Pancreas (tissue), 10 donors: ENCODE data around the gene VPS4A. TPM values are rescaled to one million over a fixed set of nuclear protein-coding genes. Genes with fewer than 3 reads are reported as not detected.

Source experiments
- ATAC-seq, 4 donors: fragments of 200-7000 bp; cut with Tn5 transposase; one replicate each; pipeline versions ENCODE4 v1.8.0 to v1.9.1; 2020; ENCODE audit warnings: mild to moderate bottlenecking in 4 of 4, moderate library complexity in 4 of 4
- DNase-seq, 6 donors: peaks; one replicate each; pipeline ENCODE4 v3.0.0-alpha.2; 2020
- FAIRE-seq: peaks from 2 replicates; lab custom pipeline; 2012; peaks lifted over from hg19 to GRCh38; lab: Jason Lieb, UNC
- H3K27ac ChIP-seq, 4 donors: fragments of 200-600 bp; sonication (generic); 1 replicate in 3 of 4; 2 replicates in 1 of 4; pipeline versions ENCODE4 v1.5.0 to v1.8.0; 2020
- H3K27me3 ChIP-seq, 4 donors: fragments of 200-600 bp; one replicate each; pipeline ENCODE4 v1.8.0; 2021
- H3K36me3 ChIP-seq, 3 donors: fragments of 200-600 bp; sonication (generic) in 1 of 3; one replicate each; pipeline versions ENCODE4 v1.5.0 to v1.8.0; 2020 to 2021
- H3K4me1 ChIP-seq, 3 donors: fragments of 200-600 bp; one replicate each; pipeline ENCODE4 v1.8.0; 2021
- H3K4me3 ChIP-seq, 4 donors: fragments of 200-600 bp; sonication (generic) in 2 of 4; one replicate each; pipeline versions ENCODE4 v1.5.0 to v1.8.0; 2020 to 2021
- H3K9me3 ChIP-seq, 4 donors: fragments of 200-600 bp; one replicate each; pipeline ENCODE4 v1.8.0; 2021
- WGBS, 2 donors: extraction: QIAGEN DNeasy Blood & Tissue Kit; methylation state at CpG; one replicate each; pipeline ENCODE4 v1.1.7; 2013; 5-methylcytosine and 5-hydroxymethylcytosine counted together
- intact Hi-C, 3 donors: fragments of 100-400 bp; cut with DNase I; formaldehyde crosslinking; loops; one replicate each; pipeline versions ENCODE4 v1.11.1 to v1.14.2; 2022
- polyA plus RNA-seq, 2 donors: library from polyadenylated mRNA; stranded (reverse); fragments of 200-250 nt; gene quantifications; one replicate each; pipeline ENCODE4 v1.2.3, GENCODE V29; 2013
- total RNA-seq, 6 donors: library from RNA; stranded (reverse); fragmentation: NEBNext Ultra II Directional in 4 of 6; extraction: Animal tissue kit (Norgen Biotek cat#: 25700) in 4 of 6; gene quantifications; one replicate each; pipeline versions ENCODE4 v1.2.1 to v1.2.4, GENCODE V29; 2021 to 2023
- TF ChIP-seq, protein P1 (sequence below), 4 donors: fragments of 200-600 bp; sonication (generic) in 3 of 4; IDR thresholded peaks; one replicate each; pipeline versions ENCODE4 v1.5.0 to v1.8.0; 2021; ENCODE audit warnings: antibody characterized with exemption in 4 of 4
- donor health status: healthy with polysubstance abuse.
- donor health status: DM: no; HTN: no; CAD: no; lungs with moderate emphysema.
- donor health status: DM: no; HTN: no; CAD: no.
- donor health status: control.
- donor health status: control.
- donor health status: Bipolar disorder and iron deficiency.
- donor health status: DM: yes; HTN: yes; CAD: no.
- donor health status: DM: no; HTN: no; CAD: no.
- donor health status: DM: no; HTN: no; CAD: no.
- donor health status: DM: yes; HTN: yes; CAD: no.

VPS4A gene
- total and polyA plus RNA-seq, 8 donors, result 15.6 to 34.8 (median 20.5) TPM

DNA sequence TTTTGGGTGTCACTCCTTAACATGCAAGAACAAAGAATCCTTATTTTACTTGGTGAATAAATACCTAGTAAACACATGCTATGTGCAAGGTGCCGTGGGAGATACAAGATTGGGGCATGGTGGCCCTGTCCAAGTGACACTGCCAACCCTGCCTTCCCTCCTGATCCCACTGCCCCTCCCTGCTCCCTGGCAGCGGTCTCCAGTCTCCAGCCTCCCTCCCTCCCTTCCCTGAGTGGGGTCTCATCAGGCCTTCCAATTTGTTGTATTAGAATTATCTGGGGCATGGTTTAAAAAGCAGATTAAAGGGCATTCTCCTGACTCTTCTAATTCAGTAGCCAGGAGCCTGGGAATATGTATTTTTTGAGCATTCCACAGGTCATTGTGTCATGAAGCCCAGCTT lies 52.9 kb downstream of the VPS4A start:
- WGBS, 2 donors, result 78 to 80% methylated on average over 2 of the region's 2 CpGs
- intact Hi-C loops, result no loop called here
- H3K27ac ChIP-seq, result no peak overlapping the region
- H3K4me3 ChIP-seq, result no peak overlapping the region
- FAIRE-seq (no peak), ATAC-seq (no peak), DNase-seq (no peak)
- H3K36me3 ChIP-seq, result peaks cover 0 to 42% (median 24%) of the 10 kb centered on the region in 3 donors
- H3K27me3 ChIP-seq, result no peaks in the 10 kb centered on the region
- H3K4me1 ChIP-seq, result no peaks in the 10 kb centered on the region
- TF ChIP-seq, protein P1, sequence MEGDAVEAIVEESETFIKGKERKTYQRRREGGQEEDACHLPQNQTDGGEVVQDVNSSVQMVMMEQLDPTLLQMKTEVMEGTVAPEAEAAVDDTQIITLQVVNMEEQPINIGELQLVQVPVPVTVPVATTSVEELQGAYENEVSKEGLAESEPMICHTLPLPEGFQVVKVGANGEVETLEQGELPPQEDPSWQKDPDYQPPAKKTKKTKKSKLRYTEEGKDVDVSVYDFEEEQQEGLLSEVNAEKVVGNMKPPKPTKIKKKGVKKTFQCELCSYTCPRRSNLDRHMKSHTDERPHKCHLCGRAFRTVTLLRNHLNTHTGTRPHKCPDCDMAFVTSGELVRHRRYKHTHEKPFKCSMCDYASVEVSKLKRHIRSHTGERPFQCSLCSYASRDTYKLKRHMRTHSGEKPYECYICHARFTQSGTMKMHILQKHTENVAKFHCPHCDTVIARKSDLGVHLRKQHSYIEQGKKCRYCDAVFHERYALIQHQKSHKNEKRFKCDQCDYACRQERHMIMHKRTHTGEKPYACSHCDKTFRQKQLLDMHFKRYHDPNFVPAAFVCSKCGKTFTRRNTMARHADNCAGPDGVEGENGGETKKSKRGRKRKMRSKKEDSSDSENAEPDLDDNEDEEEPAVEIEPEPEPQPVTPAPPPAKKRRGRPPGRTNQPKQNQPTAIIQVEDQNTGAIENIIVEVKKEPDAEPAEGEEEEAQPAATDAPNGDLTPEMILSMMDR (IDR thresholded peaks at IDR 0.05), result no peak
- H3K9me3 ChIP-seq, result no peaks in the 10 kb centered on the region

DNA sequence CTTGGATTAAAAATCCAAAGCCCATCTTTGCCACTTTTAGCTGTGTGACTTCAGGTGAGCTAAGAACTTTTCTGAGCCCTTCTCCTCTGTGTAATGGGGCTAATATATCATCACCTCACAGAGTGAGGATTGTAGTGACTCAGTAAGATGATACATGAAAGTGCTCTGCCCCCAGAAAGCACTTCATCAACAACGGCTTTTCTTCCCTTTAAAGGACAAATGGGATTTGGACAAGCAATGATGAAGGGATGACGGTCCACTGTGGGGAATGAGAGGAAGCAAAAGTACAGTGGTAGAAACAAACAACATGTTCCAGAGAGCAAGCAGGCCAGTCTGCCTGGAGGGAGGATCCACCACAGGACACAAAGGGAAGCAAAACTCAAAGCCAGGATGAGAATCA lies 54.8 kb downstream of the VPS4A start:
- no peak for FAIRE-seq
- intact Hi-C loops, result no loop called here
- TF ChIP-seq, protein P1 (IDR thresholded peaks at IDR 0.05), result no peak
- H3K4me3 ChIP-seq, result no peak overlapping the region
- peaks cover 4 to 60% (median 24%) of the 10 kb centered on the region in 3 donors for H3K36me3 ChIP-seq
- ATAC-seq, result no peak
- DNase-seq, result no peak
- 88 to 92% methylated on average over 2 of the region's 2 CpGs for WGBS, 2 donors
- no peaks in the 10 kb centered on the region for H3K27me3 ChIP-seq
- H3K27ac ChIP-seq, result no peak overlapping the region
- H3K9me3 ChIP-seq, result no peaks in the 10 kb centered on the region
- H3K4me1 ChIP-seq, result no peaks in the 10 kb centered on the region

DNA sequence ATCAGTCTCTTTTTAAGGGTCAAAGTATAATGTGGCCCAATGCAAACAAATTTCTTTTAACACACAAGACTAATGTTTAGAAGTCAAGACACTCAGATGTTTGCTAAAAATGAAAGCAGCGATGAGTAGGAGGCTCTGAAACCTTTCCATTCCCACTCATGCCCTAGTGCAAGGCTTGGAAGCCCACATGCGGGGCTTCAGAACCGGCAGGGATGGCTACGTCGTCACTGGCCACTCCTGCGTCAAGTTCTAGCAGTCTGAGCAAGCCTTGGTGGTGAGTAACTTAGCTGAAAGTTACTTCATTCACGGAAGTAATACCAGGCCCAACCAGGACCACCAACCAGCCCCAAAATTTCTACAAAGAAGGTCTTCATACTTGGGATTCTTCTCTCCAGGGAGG lies 55.3 kb downstream of the VPS4A start:
- no peaks in the 10 kb centered on the region for H3K9me3 ChIP-seq
- WGBS, 2 donors, result 94 to 95% methylated on average over 7 of the region's 7 CpGs
- no peaks in the 10 kb centered on the region for H3K4me1 ChIP-seq
- intact Hi-C loops, result no loop called here
- TF ChIP-seq, protein P1 (IDR thresholded peaks at IDR 0.05), result no peak
- ATAC-seq (no peak), FAIRE-seq (no peak), DNase-seq (no peak)
- peaks cover 4 to 62% (median 24%) of the 10 kb centered on the region in 3 donors for H3K36me3 ChIP-seq
- H3K4me3 ChIP-seq, result no peak overlapping the region
- H3K27ac ChIP-seq, result no peak overlapping the region
- H3K27me3 ChIP-seq, result no peaks in the 10 kb centered on the region

- H3K4me1 ChIP-seq, result no peaks in the 10 kb centered on the region
- 88 to 93% methylated on average over 7 of the region's 7 CpGs for WGBS, 2 donors
- DNase-seq, result no peak
- no peaks in the 10 kb centered on the region for H3K27me3 ChIP-seq
- H3K9me3 ChIP-seq, result no peaks in the 10 kb centered on the region
- FAIRE-seq, result no peak
- H3K36me3 ChIP-seq, result peaks cover 4 to 64% (median 24%) of the 10 kb centered on the region in 3 donors
- H3K4me3 ChIP-seq, result no peak overlapping the region
- TF ChIP-seq, protein P1 (IDR thresholded peaks at IDR 0.05), result no peak
- intact Hi-C loops, result no loop called here
- no peak overlapping the region for H3K27ac ChIP-seq
- ATAC-seq, result no peak
These were observed 56.8 kb downstream of the VPS4A start for GRCh38 chr16:69367980-69368379.

GRCh38 chr16:69368866-69369265 lies 57.7 kb downstream of the VPS4A start:
- 76 to 80% methylated on average over 4 of the region's 4 CpGs for WGBS, 2 donors
- no peak for DNase-seq
- intact Hi-C loops, result no loop called here
- ATAC-seq, result no peak
- Histone ChIP-seq H3K27ac (no peak overlapping the region), H3K4me1 (no peaks in the 10 kb centered on the region), H3K4me3 (no peak overlapping the region), H3K36me3 (peaks cover 4 to 64% (median 24%) of the 10 kb centered on the region in 3 donors), H3K27me3 (no peaks in the 10 kb centered on the region), H3K9me3 (no peaks in the 10 kb centered on the region)
- TF ChIP-seq, protein P1 (IDR thresholded peaks at IDR 0.05), result no peak
- no peak for FAIRE-seq
